ENCODE measurements around the gene SLC16A3.
A peak's percentile ranks its signal among the peaks of the same experiment; 100 is the strongest.

SLC16A3 gene

GRCh38 chr17:82283208-82283749, 54.4 kb downstream of the SLC16A3 start (continued):
- TF ChIP-seq WT1 (tag by site-specific recombination; IDR thresholded peaks at IDR 0.05): no peak
- TF ChIP-seq KLF16 (tag by site-specific recombination; IDR thresholded peaks at IDR 0.05): peak; percentile 47; the same call in 1 of the 2 replicates
- no peak for TF ChIP-seq ZNF214 (tag by site-specific recombination; IDR thresholded peaks at IDR 0.05; ENCODE audit: borderline replicate concordance)
- no peak for TF ChIP-seq ZNF266 (tag by site-specific recombination; IDR thresholded peaks at IDR 0.05; ENCODE audit: low read depth)
- no peak for TF ChIP-seq ZEB2 (tag by site-specific recombination; IDR thresholded peaks at IDR 0.05)
- TF ChIP-seq ZNF18 (tag by site-specific recombination; IDR thresholded peaks at IDR 0.05): no peak
- TF ChIP-seq ZNF660 (tag by site-specific recombination; IDR thresholded peaks at IDR 0.05): no peak; the same call in 1 of the 2 replicates
- TF ChIP-seq ZNF280C (tag by site-specific recombination; IDR thresholded peaks at IDR 0.05): no peak
- TF ChIP-seq ZNF341 (tag by site-specific recombination; IDR thresholded peaks at IDR 0.05; ENCODE audit: low read depth): no peak
- TF ChIP-seq ZNF530 (tag by site-specific recombination; IDR thresholded peaks at IDR 0.05; ENCODE audit: low read depth): no peak
- TF ChIP-seq GLIS2 (tag by site-specific recombination; IDR thresholded peaks at IDR 0.05): peak; percentile 82
- no peak for TF ChIP-seq KLF9 (tag by site-specific recombination; IDR thresholded peaks at IDR 0.05; ENCODE audit: low read depth)
- no peak for TF ChIP-seq ZNF416 (tag by site-specific recombination; IDR thresholded peaks at IDR 0.05)
- peak; percentile 55; the same call in 1 of the 2 replicates for TF ChIP-seq PRDM10 (tag by site-specific recombination; IDR thresholded peaks at IDR 0.05)
- TF ChIP-seq AEBP2 (tag by site-specific recombination; IDR thresholded peaks at IDR 0.05; ENCODE audit: borderline replicate concordance): no peak
- no peak for TF ChIP-seq ZNF140 (tag by site-specific recombination; IDR thresholded peaks at IDR 0.05)
- TF ChIP-seq ZNF112 (tag by site-specific recombination; IDR thresholded peaks at IDR 0.05): 0 out of 2 replicates have a peak, but pooled peaks have one; percentile 46
- no peak for TF ChIP-seq ZNF354C (tag by site-specific recombination; IDR thresholded peaks at IDR 0.05; ENCODE audit: borderline replicate concordance, low read depth)
- TF ChIP-seq ZNF335 (tag by site-specific recombination; conservative IDR thresholded peaks at IDR 0.05): peak; percentile 43; the same call in 1 of the 2 replicates
- TF ChIP-seq ZSCAN5A (tag by site-specific recombination; IDR thresholded peaks at IDR 0.05): no peak
- peak; percentile 63 for TF ChIP-seq ZNF398 (tag by site-specific recombination; IDR thresholded peaks at IDR 0.05)
- no peak for TF ChIP-seq ZNF24 (tag by site-specific recombination; IDR thresholded peaks at IDR 0.05)
- TF ChIP-seq ZNF23 (tag by site-specific recombination; IDR thresholded peaks at IDR 0.05; ENCODE audit: borderline replicate concordance): no peak
- no peak for TF ChIP-seq ZNF155 (tag by site-specific recombination; IDR thresholded peaks at IDR 0.05)
- TF ChIP-seq ZNF362 (tag by site-specific recombination; IDR thresholded peaks at IDR 0.05): no peak
- TF ChIP-seq ZNF670 (tag by site-specific recombination; IDR thresholded peaks at IDR 0.05; ENCODE audit: low read depth): no peak
- TF ChIP-seq ZNF138 (tag by site-specific recombination; IDR thresholded peaks at IDR 0.05; ENCODE audit: borderline replicate concordance): no peak

Data from HEK293 (cell line).